ENCODE results near the gene PPP4R4.

PPP4R4 gene
- 1.9 to 5.9 (median 2.7) reads per million in 4 donors for total RNA-seq

DNA sequence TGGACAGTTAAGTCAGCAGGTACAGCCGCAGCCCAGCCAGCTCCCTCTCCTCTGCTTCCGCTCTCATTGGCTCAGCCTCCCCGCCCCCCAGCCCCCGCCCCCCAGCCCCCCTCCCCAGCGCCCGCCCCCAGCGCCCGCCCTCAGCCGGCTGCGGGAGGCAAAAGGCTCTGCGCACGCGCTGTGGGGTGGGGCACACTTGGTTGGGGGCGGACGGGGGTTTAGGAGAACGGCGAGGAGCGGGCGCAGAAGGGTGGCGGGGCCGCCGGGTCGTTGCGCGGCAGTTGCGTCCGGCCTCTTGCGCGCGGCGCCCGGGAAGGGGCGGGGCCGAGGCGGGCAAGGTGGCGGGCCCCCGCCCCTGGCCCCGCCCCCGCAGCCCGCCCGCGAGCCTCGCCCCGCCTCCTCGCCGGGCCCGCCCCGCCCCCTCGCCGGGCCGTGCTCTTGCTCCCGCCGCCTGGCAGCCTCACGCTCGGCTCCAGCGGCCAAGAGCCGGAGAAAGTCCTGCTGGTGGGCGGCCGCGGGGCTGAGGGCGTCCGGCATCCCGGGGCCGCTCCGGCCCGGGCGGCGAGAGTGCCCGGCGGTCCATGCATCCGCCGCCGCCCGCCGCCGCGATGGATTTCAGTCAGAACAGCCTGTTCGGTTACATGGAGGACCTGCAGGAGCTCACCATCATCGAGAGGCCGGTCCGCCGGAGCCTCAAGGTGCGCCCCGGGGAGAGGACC is at the start of gene PPP4R4:
Gene PPP4R4 (plus strand): TSS at position 438 of the 719 bp plus-strand sequence. CDS start 144 bp downstream, at position 582.
- peak; percentile 80 to 93 (median 81) for DNase-seq

DNA sequence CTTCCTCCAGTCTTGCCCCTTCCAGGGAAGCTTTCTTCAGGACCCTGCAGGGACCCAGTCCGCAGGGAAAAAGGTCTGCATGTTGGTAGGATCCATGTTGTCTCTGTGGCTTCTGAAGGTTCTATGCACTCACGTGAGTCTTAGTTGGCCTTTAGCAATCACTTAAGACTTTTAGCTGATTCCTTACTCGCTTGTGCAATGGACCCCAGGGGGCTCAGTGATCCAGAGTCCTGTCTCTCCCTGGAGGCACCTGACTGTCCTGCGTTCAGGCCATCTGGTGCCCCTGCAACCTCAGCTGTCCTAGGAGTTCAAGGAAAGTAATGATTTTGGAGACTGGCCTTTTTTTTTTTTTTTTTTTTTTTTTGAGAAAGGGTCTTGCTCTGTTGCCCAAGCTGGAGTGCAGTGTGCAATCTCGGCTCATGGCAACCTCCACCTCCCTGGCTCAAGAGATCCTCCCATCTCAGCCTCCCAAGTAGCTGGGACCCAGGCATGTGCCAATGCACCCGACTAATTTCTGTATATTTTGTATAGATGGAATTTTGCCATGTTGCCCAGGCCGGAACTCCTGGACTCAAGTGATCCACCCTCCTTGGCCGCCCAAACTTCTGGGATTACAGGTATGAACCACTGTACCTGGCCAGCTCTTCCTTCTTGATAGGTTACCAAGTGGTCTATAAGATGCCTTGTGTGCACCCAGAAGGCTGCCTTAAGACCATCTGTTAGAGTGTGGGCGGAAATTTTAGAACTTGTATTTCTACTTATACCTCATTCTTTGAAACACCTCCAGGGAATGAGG is 49.3 kb upstream of the PPP4R4 start:
- no peak for DNase-seq

DNA sequence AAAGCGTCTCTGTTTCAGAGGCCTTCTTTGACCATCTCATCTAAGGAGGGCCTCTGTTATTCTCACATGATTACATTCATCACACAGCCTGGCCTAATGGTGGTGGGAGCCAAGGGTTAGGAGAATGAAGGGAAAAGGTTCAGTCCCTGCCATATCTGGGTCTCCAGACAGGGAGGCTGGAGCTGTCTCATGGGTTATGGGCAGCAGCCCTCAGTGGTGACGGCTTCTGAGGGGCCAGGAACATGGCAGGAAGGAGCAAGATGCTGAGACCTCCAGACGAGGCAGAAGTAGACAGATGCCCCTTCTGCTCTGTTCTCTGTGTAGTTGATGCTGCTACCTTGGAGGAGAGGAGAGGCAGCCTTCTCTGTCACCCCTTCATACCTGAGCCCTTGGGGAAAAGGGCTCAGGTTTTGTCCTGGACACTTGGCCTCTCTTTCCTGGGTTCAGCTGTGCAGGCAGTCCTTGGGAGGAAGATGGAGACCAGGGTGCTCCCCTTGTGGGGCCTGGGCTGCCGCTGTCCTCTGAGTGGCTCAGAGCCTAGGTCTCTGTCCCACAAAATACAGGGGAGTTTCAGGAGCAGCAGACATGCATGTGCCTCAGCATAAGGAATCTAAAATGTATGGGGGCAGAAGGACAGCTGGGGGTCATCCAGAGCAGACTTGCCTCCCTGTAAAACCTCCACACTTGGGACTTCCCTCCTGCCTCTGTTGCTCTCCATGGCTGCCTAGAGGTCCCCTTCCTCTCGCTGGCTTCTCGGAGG is 48.3 kb upstream of the PPP4R4 start:
- no peak for DNase-seq

GRCh38 chr14:94126419-94126677 is 47.8 kb upstream of the PPP4R4 start:
- DNase-seq, result no peak

GRCh38 chr14:94126800-94127199 is 47.3 kb upstream of the PPP4R4 start:
- no peak for DNase-seq

- DNase-seq, result no peak
Measured at GRCh38 chr14:94127330-94127729, 46.8 kb upstream of the PPP4R4 start.

- no peak for DNase-seq
Measured at GRCh38 chr14:94128216-94128839, 45.8 kb upstream of the PPP4R4 start.

GRCh38 chr14:94129111-94129757 is 44.9 kb upstream of the PPP4R4 start, which contains the start of gene IFI27L2:
Gene IFI27L2 (minus strand): TSS chr14:94129604. CDS start chr14:94129564, 40 bp downstream.
- peak; percentile 49 to 84 (median 60) for DNase-seq

DNA sequence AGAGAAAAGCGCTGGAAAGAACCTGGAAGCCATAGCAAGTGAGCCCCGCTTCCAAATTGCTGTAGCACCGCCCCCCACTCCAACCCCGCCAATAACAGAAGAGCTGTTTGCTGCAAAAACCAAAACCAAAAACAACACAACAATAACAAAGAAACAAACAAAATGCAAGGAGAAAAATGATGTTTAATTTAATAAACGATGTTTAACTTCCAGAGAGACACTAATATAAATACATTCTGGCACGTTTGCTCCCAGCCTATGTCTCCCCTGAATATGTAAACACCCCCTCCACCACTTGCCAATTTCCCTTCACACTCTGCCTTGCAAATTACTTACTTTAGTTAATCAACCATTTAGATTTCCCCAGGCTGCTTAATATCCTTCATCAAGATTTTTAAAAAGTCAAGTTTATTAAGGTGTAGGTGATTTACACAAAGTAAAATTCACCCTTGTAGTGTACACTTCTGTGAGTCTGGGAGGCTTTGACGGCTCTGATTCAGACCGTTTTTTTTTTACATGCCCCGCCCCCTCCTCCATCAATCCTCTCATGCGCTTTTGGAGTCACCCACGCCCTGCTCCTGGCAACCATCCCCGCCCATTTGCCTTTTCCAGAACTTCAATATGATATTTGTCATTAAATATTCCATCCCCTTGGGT is 44.2 kb upstream of the PPP4R4 start:
- DNase-seq, result peak in 2 of 5 donors; percentile 11 to 48

DNA sequence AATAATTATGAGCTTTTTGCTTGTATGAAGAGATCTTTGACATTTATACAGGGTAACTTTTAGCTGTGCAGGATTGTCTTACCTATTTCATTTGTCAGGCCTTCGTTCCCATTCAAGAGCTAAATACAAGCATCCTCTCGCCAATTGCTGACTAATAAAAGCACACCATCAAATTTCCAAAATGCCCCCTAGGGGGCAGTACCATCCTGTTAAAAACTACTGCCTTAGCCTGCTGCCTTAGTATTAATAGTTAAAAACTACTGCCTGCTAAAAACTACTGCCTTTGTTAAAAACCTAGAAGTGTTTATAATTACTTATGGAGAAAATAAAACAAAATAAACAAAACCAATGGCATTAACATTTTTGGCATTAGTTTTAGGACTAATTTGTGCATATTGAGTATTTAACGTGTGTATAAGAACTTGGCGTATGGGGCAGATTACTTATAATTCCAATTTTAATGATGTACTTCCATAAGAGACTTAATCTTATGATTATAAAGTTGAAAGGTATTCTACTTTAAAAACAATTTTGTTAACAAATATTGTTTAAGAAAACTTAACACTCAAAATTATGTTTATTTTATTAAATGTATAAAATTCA is 41.7 kb upstream of the PPP4R4 start:
- peak in 4 of 5 donors; percentile 35 to 70 (median 52) for DNase-seq

- peak in 1 of 5 donors; percentile 6 for DNase-seq
Measured at GRCh38 chr14:94135476-94135875, 38.6 kb upstream of the PPP4R4 start.

DNA sequence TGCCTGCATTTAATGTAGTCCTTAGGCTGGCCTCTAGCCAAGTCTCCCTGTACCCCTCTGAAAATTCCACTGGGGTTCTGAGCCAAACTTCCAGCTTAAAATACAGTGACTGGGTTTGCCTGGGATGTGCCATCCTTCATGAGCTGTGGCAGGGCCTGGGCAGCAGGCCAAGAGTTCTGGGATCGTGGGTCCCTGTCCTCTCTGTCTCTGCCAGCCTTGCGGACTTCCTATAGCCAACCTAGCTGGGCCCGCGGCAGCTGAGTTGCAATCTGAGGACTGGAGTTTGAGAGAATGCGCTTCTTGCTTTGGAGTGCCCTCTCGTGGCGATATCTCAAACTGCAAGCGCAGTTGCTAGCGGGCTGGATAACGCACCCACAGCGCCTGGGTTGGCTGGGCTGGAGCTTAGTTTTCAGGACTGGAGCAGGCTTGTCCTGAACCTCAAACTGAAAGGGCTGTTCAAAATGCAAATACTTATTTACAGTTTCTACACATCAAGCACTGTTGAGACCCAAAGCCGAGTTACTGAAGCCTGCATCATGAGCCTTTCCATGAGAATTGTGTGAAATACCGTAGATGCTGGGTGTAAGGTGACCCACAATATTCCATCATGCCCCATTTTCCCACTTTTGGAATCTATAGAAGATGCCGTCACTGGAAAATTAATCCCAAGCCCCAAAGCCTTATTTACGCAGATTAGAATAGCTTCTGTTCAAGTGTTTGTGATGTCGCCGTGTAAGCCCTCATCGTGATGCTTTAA is 37.4 kb upstream of the PPP4R4 start:
- peak; percentile 58 to 81 (median 71) for DNase-seq

GRCh38 chr14:94138251-94138650 is 35.9 kb upstream of the PPP4R4 start:
- no peak for DNase-seq

- DNase-seq, result no peak
Measured at GRCh38 chr14:94139006-94139405, 35.1 kb upstream of the PPP4R4 start.

- DNase-seq, result no peak
Measured at GRCh38 chr14:94139421-94139820, 34.7 kb upstream of the PPP4R4 start.

DNA sequence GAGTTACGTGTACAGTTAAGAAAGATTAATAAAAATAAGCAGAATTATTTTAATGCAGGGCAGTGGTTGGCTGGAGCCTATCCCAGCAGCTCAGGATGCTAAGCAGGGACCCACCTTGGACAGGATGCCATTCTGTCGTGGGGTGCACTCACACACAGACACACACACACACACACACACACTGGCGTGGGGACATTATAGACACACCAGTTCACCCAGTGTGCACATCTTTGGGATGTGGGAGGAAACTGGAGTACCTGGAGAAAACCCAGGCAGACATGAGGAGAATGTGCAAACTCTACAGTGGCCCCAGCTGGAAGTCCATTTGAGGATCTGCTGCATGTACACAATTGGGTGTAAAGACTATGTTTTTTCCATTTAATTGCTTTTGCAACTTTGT is 31.9 kb upstream of the PPP4R4 start:
- DNase-seq, result no peak

DNA sequence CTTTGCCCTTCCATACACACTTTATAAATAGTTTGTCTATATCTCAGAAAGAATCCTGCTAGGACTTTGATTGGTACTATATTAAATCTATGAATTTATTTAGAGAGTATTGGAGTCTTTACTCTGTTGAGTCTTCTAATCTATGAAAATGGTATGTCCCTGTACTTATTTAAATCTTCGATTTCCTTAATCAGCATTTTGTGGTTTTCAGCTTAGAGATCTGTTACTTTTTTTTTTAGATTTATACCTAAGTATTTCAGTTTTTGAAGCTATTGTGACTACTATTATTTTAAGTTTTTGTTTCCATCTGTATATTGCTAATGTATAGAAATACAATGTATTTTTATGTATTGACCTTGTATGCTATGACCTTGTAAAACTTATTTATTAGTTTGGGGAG is 31.3 kb upstream of the PPP4R4 start:
- no peak for DNase-seq

- DNase-seq, result no peak
Measured at GRCh38 chr14:94143239-94143638, 30.9 kb upstream of the PPP4R4 start.

GRCh38 chr14:94143711-94144110 is 30.4 kb upstream of the PPP4R4 start:
- no peak for DNase-seq

- peak in 1 of 5 donors; percentile 20 for DNase-seq
Measured at GRCh38 chr14:94144765-94145164, 29.4 kb upstream of the PPP4R4 start.
